Inflammatory macrophage treated with lipopolysaccharide for 1 hour (primary cell): Measurements from ENCODE around the gene NUMA1.

Experiments used
- DNase-seq, 2 donors: peaks; one replicate each; pipeline ENCODE4 v3.0.0-alpha.2; 2020 to 2022

Gene NUMA1

DNA sequence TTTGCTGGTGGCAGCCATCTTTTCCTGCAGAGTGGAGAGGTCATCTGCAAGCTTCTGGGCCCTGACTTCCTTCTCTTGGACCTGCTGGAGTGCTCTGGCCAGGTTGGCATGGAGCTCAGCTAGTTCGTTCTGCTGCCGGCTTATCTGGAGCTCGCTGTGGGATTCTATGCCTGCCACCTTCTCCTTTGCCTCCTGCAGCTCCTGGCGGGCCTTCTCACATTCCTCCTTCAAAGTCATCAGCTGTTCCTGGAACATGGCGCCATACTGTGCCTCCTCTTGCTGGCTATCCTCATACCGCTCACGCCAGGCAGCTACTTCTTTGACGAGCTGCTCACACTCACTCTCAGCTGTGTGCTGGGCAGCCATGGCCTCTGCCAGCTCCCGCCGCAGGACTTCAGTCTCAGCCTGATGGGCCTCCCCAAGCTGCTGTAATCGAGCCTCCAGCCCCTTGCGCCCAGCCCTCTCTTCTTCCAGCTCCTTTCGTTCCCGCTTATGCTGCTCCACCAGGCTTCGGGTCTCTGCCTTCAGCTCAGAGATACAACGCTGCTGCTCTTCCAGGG, 65.5 kb downstream of the NUMA1 start:
- DNase-seq: no peak

- no peak for DNase-seq
These were observed 66.3 kb downstream of the NUMA1 start for GRCh38 chr11:72013765-72014711.

GRCh38 chr11:72012897-72013721, 67.2 kb downstream of the NUMA1 start:
- DNase-seq: no peak

- DNase-seq: no peak
These were observed 68.2 kb downstream of the NUMA1 start for GRCh38 chr11:72012091-72012630.

DNA sequence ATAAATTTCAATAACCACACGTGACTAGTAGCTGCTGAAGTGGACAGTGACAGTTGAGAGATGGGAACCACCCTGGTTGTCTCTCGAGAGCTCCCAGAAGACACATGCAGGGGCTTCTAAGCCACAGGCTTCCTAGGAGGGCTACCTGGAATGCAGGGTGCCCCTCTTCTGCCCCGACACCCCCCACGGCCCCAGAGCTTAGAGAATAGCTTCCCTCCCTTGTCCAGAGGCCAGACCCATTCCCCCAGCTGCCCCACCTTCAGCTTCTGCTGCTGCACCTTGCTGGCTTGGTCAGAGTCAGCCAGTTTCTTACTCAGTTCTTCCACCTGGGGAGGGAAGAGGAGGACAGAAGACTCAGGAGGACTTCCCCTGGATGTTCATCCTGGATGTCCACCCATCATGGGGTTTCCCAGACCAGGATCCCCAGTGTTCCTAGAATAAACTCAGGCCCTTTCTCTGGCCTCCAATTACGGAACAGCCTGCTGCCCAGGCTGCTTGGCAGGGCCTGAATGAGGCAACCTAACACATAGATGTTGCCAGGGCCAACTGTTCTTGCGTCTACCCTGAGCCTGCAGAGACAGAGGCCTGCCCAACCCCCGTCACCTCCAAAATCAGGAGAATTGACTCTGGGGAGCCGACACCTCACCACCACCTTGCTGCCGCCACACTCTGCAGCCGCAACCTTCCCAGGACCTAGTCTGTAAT, 69.7 kb downstream of the NUMA1 start:
- no peak for DNase-seq

DNA sequence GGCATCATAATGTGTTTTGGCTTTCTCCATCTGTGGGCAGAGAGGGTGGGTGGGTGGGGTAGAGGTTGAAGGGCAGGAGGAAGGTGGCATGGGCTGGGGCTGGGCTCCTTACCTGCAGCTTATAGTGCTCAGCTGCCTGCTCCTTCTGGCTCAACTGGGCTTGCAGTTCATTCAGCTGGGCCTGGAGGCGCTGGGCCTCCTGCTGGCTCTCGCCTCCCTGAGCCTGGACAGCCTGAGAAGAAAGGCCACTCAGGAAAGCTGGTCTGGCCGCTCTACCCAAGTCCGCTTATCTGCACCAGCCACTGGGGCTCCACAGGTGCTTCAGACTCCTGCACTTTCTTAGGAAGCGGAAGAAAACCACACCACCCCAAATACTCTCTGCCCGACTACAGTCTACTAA, 71.2 kb downstream of the NUMA1 start:
- DNase-seq: no peak

GRCh38 chr11:72008728-72009127, 71.6 kb downstream of the NUMA1 start:
- DNase-seq: no peak

GRCh38 chr11:72007587-72007986, 72.8 kb downstream of the NUMA1 start:
- DNase-seq: no peak

- no peak for DNase-seq
These were observed 73.3 kb downstream of the NUMA1 start for GRCh38 chr11:72007089-72007476.

DNA sequence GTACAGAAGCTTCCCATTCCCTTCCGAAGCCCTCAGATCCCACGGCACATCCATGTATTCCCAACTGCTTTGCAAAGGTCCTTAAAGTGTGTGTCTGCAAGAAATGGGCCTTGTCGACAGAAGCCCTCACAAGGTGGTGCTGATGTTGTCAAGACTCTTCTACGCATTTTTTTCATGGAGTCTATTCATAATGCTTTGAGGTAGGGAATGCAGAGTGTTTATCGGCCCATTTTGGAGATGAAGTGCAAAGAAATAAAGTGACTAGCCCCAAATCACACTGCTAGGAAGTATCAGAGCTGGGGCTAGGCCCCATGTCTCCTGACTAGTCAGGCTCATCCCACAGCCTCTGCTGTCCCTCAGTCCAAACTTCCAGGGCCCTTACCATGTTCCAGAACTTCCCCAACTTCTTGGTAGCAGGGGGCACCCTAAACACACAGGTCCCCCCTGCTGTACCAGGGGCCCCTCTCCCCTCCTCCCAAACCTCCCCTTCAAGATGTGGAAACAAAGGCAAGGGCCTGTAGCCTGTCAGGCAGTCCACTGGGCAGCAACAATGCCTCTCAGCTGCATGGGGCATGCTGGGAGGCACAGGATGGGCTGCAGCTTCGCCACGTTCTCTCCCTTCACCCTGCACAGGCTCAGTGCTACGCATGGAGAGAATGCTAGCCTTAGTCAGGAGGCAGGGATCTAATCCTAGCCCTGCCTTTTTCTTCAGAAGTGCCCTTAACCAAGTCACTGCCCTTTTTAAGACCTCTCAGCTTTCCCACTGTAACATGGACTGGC, 73.8 kb downstream of the NUMA1 start:
- no peak for DNase-seq

GRCh38 chr11:72005347-72006260, 74.7 kb downstream of the NUMA1 start:
- DNase-seq: no peak

- no peak for DNase-seq
These were observed 75.6 kb downstream of the NUMA1 start for GRCh38 chr11:72004515-72005346.

- no peak for DNase-seq
These were observed 76.6 kb downstream of the NUMA1 start for GRCh38 chr11:72003776-72004171.

- DNase-seq: no peak
These were observed 77.2 kb downstream of the NUMA1 start for GRCh38 chr11:72002841-72003775.

- DNase-seq: no peak
These were observed 78.3 kb downstream of the NUMA1 start for GRCh38 chr11:72001834-72002591.

GRCh38 chr11:72001285-72001684, 79.1 kb downstream of the NUMA1 start:
- no peak for DNase-seq

DNA sequence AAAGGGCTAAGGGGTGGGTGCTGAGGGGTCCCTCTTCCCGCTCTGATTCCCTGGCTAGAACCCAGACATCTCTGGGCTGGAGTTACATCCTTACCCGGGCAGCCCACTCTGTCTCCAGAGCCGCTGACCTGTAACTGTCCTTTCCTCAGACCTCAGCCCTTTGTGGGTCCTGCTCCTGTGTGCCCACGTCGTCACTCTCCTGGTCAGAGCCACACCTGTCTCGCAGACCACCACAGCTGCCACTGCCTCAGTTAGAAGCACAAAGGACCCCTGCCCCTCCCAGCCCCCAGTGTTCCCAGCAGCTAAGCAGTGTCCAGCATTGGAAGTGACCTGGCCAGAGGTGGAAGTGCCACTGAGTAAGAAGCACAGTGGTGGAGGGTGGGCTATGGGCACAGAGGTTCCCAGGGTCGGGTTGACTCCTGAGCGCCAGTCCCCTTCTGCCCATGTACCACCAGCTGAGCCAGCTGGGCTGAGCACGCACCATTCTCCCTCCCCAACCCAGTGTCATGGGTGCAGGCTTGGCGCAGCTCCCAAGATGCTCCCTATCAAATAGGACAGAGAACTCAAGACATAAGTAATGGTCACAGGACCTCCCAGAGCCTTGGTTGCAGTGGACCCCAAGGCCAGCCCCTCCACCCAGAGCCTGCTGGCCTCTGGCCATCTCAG, 80.0 kb downstream of the NUMA1 start:
- DNase-seq: no peak
